Ovary (tissue), 3 donors: Measurements from ENCODE around the gene ACKR4.

Source experiments
- CTCF ChIP-seq, 3 donors: fragments of 450-650 bp in 2 of 3; fragments of 200-600 bp in 1 of 3; IDR thresholded peaks; one replicate each; pipeline versions ENCODE4 v1.5.1 to v1.8.0; 2016 to 2022; ENCODE audit warnings: antibody characterized with exemption in 3 of 3, mild to moderate bottlenecking in 1 of 3
- EP300 ChIP-seq: sonication (generic); formaldehyde crosslinking; IDR thresholded peaks from one replicate; pipeline ENCODE4 v1.6.1; 2017; ENCODE audit warnings: antibody characterized with exemption
- POLR2A ChIP-seq: fragments of 450-650 bp; IDR thresholded peaks from one replicate; pipeline ENCODE4 v1.6.1; 2017; ENCODE audit warnings: antibody characterized with exemption, mild to moderate bottlenecking, moderate library complexity
- donor health status: DM: no; HTN: no; CAD: no.

GRCh38 chr3:132564070-132564465 lies 33.0 kb upstream of the ACKR4 start:
- TF ChIP-seq CTCF (IDR thresholded peaks at IDR 0.05) = no peak
- TF ChIP-seq POLR2A = no peak
- TF ChIP-seq EP300 = no peak
